MCF 10A (cell line): ENCODE results near the gene OXGR1. TPM values are rescaled to one million over a fixed set of nuclear protein-coding genes. Genes with fewer than 3 reads are reported as not detected.
"Not testable (repeated sequence)": the region's sequence is repeated elsewhere in the genome, so short reads cannot be mapped to it uniquely, and the experiment has no call there.

Experiments
- BruUV-seq: library from RNA; stranded (reverse); fragments of 400-500 nt; replicated peaks from 2 replicates; lab custom pipeline; 2021; lab: Mats Ljungman, UMichigan
- CTCF ChIA-PET: fragments of 300-600 bp; sonication (Branson Sonifier 250); formaldehyde crosslinking; extraction: SDS; loops from one replicate; lab custom pipeline; 2021; ENCODE audit warnings: antibody characterized with exemption, inconsistent platforms; lab: Yijun Ruan, JAX
- POLR2A ChIA-PET: fragments of 300-600, 350-650 bp; sonication (Branson Sonifier 250); formaldehyde crosslinking; extraction: SDS; loops from one replicate; lab custom pipeline; 2020; ENCODE audit warnings: antibody characterized with exemption, inconsistent platforms; lab: Yijun Ruan, JAX
- DNase-seq: peaks from one replicate; pipeline ENCODE4 v3.0.0-alpha.2; 2018; ENCODE audit not compliant: unreplicated experiment
- H3K27ac Mint-ChIP-seq: one replicate; pipeline ENCODE4 v1.8.0; 2022; ENCODE audit warnings: mild to moderate bottlenecking, low read depth, mixed read lengths; ENCODE audit not compliant: unreplicated experiment
- H3K27me3 Mint-ChIP-seq: one replicate; pipeline ENCODE4 v1.8.0; 2022; ENCODE audit warnings: mixed read lengths; ENCODE audit not compliant: insufficient read depth, unreplicated experiment
- H3K36me3 Mint-ChIP-seq: one replicate; pipeline ENCODE4 v1.8.0; 2022; ENCODE audit warnings: mild to moderate bottlenecking, moderate library complexity, mixed read lengths; ENCODE audit not compliant: insufficient read depth, unreplicated experiment
- H3K4me1 Mint-ChIP-seq: one replicate; pipeline ENCODE4 v1.8.0; 2022; ENCODE audit warnings: mixed read lengths; ENCODE audit not compliant: insufficient read depth, unreplicated experiment
- H3K4me3 Mint-ChIP-seq: one replicate; pipeline ENCODE4 v1.8.0; 2022; ENCODE audit warnings: mild to moderate bottlenecking, moderate library complexity, mixed read lengths; ENCODE audit not compliant: unreplicated experiment
- H3K9me3 Mint-ChIP-seq: one replicate; pipeline ENCODE4 v1.8.0; 2022; ENCODE audit warnings: mixed read lengths; ENCODE audit not compliant: unreplicated experiment
- intact Hi-C: fragments of 100-400 bp; cut with micrococcal nuclease; formaldehyde crosslinking; loops from 2 replicates; pipeline ENCODE4 v1.14.1; 2022
- total RNA-seq: library from RNA; stranded (reverse); gene quantifications from 2 replicates; pipeline ENCODE4 v1.2.3, GENCODE V29; 2022
- TF ChIP-seq, protein P1 (sequence below): fragments of 200-600 bp; IDR thresholded peaks from one replicate; pipeline ENCODE4 v1.8.0; 2022; ENCODE audit warnings: antibody characterized with exemption, mild to moderate bottlenecking; ENCODE audit not compliant: unreplicated experiment

The OXGR1 gene
- total RNA-seq, 1 experiment from 2014 or later, result not detected

DNA sequence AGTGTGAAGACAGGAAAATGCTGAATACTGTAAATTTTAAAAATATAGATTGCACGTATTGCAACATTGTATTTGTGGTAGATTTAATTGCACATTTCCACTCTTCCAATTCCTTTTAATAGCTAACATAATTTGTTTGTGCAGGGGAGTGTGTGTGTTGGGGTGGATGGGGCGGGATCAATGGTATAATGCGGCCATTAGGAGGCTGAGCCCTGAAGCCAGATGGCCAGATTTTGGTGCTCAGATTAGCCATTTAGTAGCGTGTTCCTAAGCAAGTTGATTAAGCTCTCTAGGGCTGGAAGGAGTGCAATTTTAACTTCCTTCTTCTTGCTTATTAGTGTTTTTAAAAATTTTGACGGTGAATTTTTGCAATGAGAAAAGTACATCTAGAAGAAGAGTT lies 5.8 kb downstream of the OXGR1 start:
- BruUV-seq, result no TSS peak
- Mint-ChIP-seq H3K4me3 (no peak overlapping the region), H3K9me3 (no peaks in the 10 kb centered on the region), H3K36me3 (no peaks in the 10 kb centered on the region), H3K27ac (no peak overlapping the region), H3K4me1 (no peaks in the 10 kb centered on the region), H3K27me3 (peaks cover 33% of the 10 kb centered on the region)
- TF ChIP-seq, protein P1, sequence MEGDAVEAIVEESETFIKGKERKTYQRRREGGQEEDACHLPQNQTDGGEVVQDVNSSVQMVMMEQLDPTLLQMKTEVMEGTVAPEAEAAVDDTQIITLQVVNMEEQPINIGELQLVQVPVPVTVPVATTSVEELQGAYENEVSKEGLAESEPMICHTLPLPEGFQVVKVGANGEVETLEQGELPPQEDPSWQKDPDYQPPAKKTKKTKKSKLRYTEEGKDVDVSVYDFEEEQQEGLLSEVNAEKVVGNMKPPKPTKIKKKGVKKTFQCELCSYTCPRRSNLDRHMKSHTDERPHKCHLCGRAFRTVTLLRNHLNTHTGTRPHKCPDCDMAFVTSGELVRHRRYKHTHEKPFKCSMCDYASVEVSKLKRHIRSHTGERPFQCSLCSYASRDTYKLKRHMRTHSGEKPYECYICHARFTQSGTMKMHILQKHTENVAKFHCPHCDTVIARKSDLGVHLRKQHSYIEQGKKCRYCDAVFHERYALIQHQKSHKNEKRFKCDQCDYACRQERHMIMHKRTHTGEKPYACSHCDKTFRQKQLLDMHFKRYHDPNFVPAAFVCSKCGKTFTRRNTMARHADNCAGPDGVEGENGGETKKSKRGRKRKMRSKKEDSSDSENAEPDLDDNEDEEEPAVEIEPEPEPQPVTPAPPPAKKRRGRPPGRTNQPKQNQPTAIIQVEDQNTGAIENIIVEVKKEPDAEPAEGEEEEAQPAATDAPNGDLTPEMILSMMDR, result no peak
- POLR2A ChIA-PET, result no interaction called here
- no peak for DNase-seq
- CTCF ChIA-PET, result interaction anchor here (1.2 kb wide), 1 partner anchor 31 kb away, joined by 3 read pairs; no protein-coding TSS in a partner anchor
- intact Hi-C loops, result no loop called here

DNA sequence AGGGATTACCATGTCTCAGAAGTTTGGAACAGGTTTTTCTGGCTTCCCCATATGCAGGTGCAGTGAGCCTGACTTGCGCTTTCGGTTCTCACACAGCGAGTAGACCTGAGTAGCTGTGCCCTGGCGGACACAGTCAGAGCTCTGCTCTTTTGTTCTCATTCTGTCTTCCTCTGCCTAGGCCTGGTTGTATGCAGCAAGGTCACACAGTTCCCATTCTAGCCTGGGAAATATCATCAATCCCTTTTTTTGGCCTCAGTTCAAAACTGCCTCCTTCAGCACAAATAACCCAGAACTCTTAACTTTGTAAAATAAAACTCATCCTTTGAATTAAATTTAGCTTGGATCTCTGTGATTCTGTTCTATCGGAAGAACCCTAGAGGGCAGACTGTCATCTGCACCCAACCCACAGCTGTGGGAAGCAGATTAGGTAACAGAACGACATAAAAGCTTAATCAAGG lies 10.2 kb downstream of the OXGR1 start:
- no peak for DNase-seq
- ChIA-PET POLR2A (no interaction called here), CTCF (interaction anchor here (0.6 to 1.5 kb wide), 8 partner anchors 21 to 766 kb away, joined by 3 to 5 read pairs (median 3); no protein-coding TSS in a partner anchor)
- Mint-ChIP-seq H3K4me3 (no peak overlapping the region), H3K9me3 (peaks cover 16% of the 10 kb centered on the region), H3K27me3 (peaks cover 19% of the 10 kb centered on the region), H3K27ac (no peak overlapping the region), H3K36me3 (no peaks in the 10 kb centered on the region), H3K4me1 (no peaks in the 10 kb centered on the region)
- BruUV-seq, result no TSS peak
- TF ChIP-seq, protein P1, result no peak
- intact Hi-C loops, result no loop called here

DNA sequence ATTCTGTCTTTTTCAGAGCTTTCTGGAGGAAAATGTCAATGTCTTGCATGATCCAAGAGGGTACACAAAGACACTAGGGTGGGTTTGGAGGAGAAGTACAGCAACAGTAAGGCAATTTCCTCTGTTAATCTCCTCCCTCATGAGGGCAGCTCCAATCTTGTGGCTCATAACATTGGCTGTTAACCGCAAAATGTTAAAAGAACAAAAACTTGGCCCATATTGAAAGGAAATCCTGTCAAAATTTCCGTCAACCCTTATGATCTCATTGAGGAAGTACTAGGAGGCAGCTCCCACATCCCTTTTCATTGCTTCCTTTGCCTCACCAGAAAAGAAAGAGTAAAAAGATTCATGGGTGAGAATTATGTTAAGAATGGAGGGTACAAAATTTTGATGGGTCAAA lies 11.6 kb downstream of the OXGR1 start:
- H3K27ac Mint-ChIP-seq, result no peak overlapping the region
- BruUV-seq, result no TSS peak
- peaks cover 16% of the 10 kb centered on the region for H3K9me3 Mint-ChIP-seq

DNA sequence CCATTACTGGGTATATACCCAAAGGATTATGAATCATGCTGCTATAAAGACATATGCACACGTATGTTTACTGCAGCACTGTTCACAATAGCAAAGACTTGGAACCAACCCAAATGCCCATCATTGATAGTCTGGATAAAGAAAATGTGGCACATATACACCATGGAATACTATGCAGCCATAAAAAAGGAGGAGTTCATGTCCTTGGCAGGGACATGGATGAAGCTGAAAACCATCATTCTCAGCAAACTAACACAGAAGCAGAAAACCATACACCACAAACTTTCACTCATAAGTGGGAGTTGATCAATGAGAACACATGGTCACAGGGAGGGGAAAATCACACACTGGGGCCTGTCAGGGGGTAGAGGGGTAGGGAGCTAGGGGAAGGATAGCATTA lies 14.4 kb downstream of the OXGR1 start:
- Mint-ChIP-seq H3K9me3 (peaks cover 16% of the 10 kb centered on the region), H3K27me3 (peaks cover 32% of the 10 kb centered on the region)
- DNase-seq, H3K4me1 Mint-ChIP-seq, H3K36me3 Mint-ChIP-seq, H3K27ac Mint-ChIP-seq, BruUV-seq, POLR2A ChIA-PET, intact Hi-C loops, H3K4me3 Mint-ChIP-seq: not testable (repeated sequence)
- CTCF ChIA-PET, result interaction anchor here (0.6 to 1.2 kb wide), 4 partner anchors 21 to 1301 kb away, joined by 3 to 6 read pairs (median 3); no protein-coding TSS in a partner anchor

More for the DNA sequence above, 11.6 kb downstream of the OXGR1 start:
- H3K36me3 Mint-ChIP-seq, result no peaks in the 10 kb centered on the region
- intact Hi-C loops, result no loop called here
- no peaks in the 10 kb centered on the region for H3K4me1 Mint-ChIP-seq
- no peak overlapping the region for H3K4me3 Mint-ChIP-seq
- ChIA-PET POLR2A (no interaction called here), CTCF (interaction anchor here (0.6 to 1.6 kb wide), 2 partner anchors 9 to 757 kb away, joined by 3 to 7 read pairs; no protein-coding TSS in a partner anchor)
- H3K27me3 Mint-ChIP-seq, result peaks cover 22% of the 10 kb centered on the region
- no peak for DNase-seq
- TF ChIP-seq, protein P1, result no peak
